ENCODE data around the gene KLRC4. TPM values are rescaled to one million over a fixed set of nuclear protein-coding genes. Genes with fewer than 3 reads are reported as not detected.
"Not testable (repeated sequence)": the region's sequence is repeated elsewhere in the genome, so short reads cannot be mapped to it uniquely, and the experiment has no call there.

KLRC4 gene
- total RNA-seq (0.37 TPM), polyA plus RNA-seq (0.23 TPM)

- no peak for DNase-seq (ENCODE audit: extremely low spot score)
- 9% methylated on average over 1 of the region's 1 CpG for WGBS
- no peaks in the 10 kb centered on the region for H3K36me3 ChIP-seq (ENCODE audit: insufficient read depth)
- H3K4me3 ChIP-seq (ENCODE audit: low read depth, low read length), result no peak within 1 kb of the TSS
- no peaks in the 10 kb centered on the region for H3K4me1 ChIP-seq (ENCODE audit: insufficient read depth)
- no peak within 1 kb of the TSS for H3K27ac ChIP-seq (ENCODE audit: low read depth)
Observed at GRCh38 chr12:10409392-10409791, at the start of gene KLRC4. KLRC4 (minus strand) TSS chr12:10409757; CDS start chr12:10409575, 182 bp downstream.

GRCh38 chr12:10457760-10458159 is 48.2 kb upstream of the KLRC4 start:
- 88% methylated on average over 3 of the region's 3 CpGs for WGBS
- Histone ChIP-seq H3K4me3 (ENCODE audit: low read depth, low read length) (no peak overlapping the region), H3K27ac (ENCODE audit: low read depth) (no peak overlapping the region), H3K36me3 (ENCODE audit: insufficient read depth) (no peaks in the 10 kb centered on the region), H3K4me1 (ENCODE audit: insufficient read depth) (no peaks in the 10 kb centered on the region)
- DNase-seq (ENCODE audit: extremely low spot score), result no peak

GRCh38 chr12:10456856-10457255 is 47.3 kb upstream of the KLRC4 start:
- 94% methylated on average over 2 of the region's 2 CpGs for WGBS

GRCh38 chr12:10455766-10456165 is 46.2 kb upstream of the KLRC4 start:
- 89% methylated on average over 1 of the region's 1 CpG for WGBS
- H3K36me3 ChIP-seq (ENCODE audit: insufficient read depth), result no peaks in the 10 kb centered on the region
- no peak for DNase-seq (ENCODE audit: extremely low spot score)
- H3K4me3 ChIP-seq (ENCODE audit: low read depth, low read length), result no peak overlapping the region
- no peak overlapping the region for H3K27ac ChIP-seq (ENCODE audit: low read depth)
- no peaks in the 10 kb centered on the region for H3K4me1 ChIP-seq (ENCODE audit: insufficient read depth)

More at GRCh38 chr12:10456856-10457255, 47.3 kb upstream of the KLRC4 start:
- H3K4me3 ChIP-seq (ENCODE audit: low read depth, low read length), result no peak overlapping the region
- no peaks in the 10 kb centered on the region for H3K4me1 ChIP-seq (ENCODE audit: insufficient read depth)
- DNase-seq (ENCODE audit: extremely low spot score), result no peak
- no peaks in the 10 kb centered on the region for H3K36me3 ChIP-seq (ENCODE audit: insufficient read depth)
- no peak overlapping the region for H3K27ac ChIP-seq (ENCODE audit: low read depth)

GRCh38 chr12:10454531-10454930 is 45.0 kb upstream of the KLRC4 start:
- no peaks in the 10 kb centered on the region for H3K36me3 ChIP-seq (ENCODE audit: insufficient read depth)
- WGBS, result 79% methylated on average over 1 of the region's 1 CpG
- H3K4me3 ChIP-seq (ENCODE audit: low read depth, low read length), result no peak overlapping the region
- H3K27ac ChIP-seq (ENCODE audit: low read depth), result no peak overlapping the region
- DNase-seq (ENCODE audit: extremely low spot score), result no peak
- no peaks in the 10 kb centered on the region for H3K4me1 ChIP-seq (ENCODE audit: insufficient read depth)

GRCh38 chr12:10453156-10453555 is 43.6 kb upstream of the KLRC4 start, which contains the start of gene KLRC1:
KLRC1 (minus strand) TSS chr12:10453377; CDS start chr12:10451156, 2,221 bp downstream.
- H3K27ac ChIP-seq (ENCODE audit: low read depth), result no peak within 1 kb of the TSS
- H3K36me3 ChIP-seq (ENCODE audit: insufficient read depth), result no peaks in the 10 kb centered on the region
- WGBS, result 52% methylated on average over 2 of the region's 2 CpGs
- DNase-seq (ENCODE audit: extremely low spot score), result no peak
- no peak within 1 kb of the TSS for H3K4me3 ChIP-seq (ENCODE audit: low read depth, low read length)
- H3K4me1 ChIP-seq (ENCODE audit: insufficient read depth), result no peaks in the 10 kb centered on the region

- H3K36me3 ChIP-seq (ENCODE audit: insufficient read depth), result no peaks in the 10 kb centered on the region
- H3K4me1 ChIP-seq (ENCODE audit: insufficient read depth), result no peaks in the 10 kb centered on the region
- H3K27ac ChIP-seq (ENCODE audit: low read depth), result no peak overlapping the region
- WGBS, result 90% methylated on average over 4 of the region's 4 CpGs
- no peak for DNase-seq (ENCODE audit: extremely low spot score)
- H3K4me3 ChIP-seq (ENCODE audit: low read depth, low read length), result no peak overlapping the region
Observed at GRCh38 chr12:10448236-10448635, 38.7 kb upstream of the KLRC4 start.

- 77% methylated on average over 5 of the region's 5 CpGs for WGBS
- H3K4me1 ChIP-seq (ENCODE audit: insufficient read depth); H3K4me3 ChIP-seq (ENCODE audit: low read depth, low read length); DNase-seq (ENCODE audit: extremely low spot score); H3K27ac ChIP-seq (ENCODE audit: low read depth); H3K36me3 ChIP-seq (ENCODE audit: insufficient read depth): not testable (repeated sequence)
Observed at GRCh38 chr12:10446052-10446451, 36.5 kb upstream of the KLRC4 start.

- not testable (repeated sequence) for H3K4me1 ChIP-seq (ENCODE audit: insufficient read depth); H3K27ac ChIP-seq (ENCODE audit: low read depth); H3K4me3 ChIP-seq (ENCODE audit: low read depth, low read length); H3K36me3 ChIP-seq (ENCODE audit: insufficient read depth); DNase-seq (ENCODE audit: extremely low spot score)
- 89% methylated on average over 8 of the region's 8 CpGs for WGBS
Observed at GRCh38 chr12:10441144-10441543, 31.6 kb upstream of the KLRC4 start.

GRCh38 chr12:10439608-10440274 is 30.2 kb upstream of the KLRC4 start:
- not testable (repeated sequence) for H3K36me3 ChIP-seq (ENCODE audit: insufficient read depth); H3K4me1 ChIP-seq (ENCODE audit: insufficient read depth); DNase-seq (ENCODE audit: extremely low spot score); H3K27ac ChIP-seq (ENCODE audit: low read depth); H3K4me3 ChIP-seq (ENCODE audit: low read depth, low read length)
- WGBS, result 57% methylated on average over 2 of the region's 2 CpGs

GRCh38 chr12:10437601-10438000 is 28.0 kb upstream of the KLRC4 start:
- H3K4me1 ChIP-seq (ENCODE audit: insufficient read depth), result not testable (repeated sequence)

GRCh38 chr12:10435816-10436215 is 26.3 kb upstream of the KLRC4 start, which contains the start of gene KLRC2:
KLRC2 (minus strand) TSS chr12:10436010; CDS start chr12:10435986, 24 bp downstream.
- H3K36me3 ChIP-seq (ENCODE audit: insufficient read depth); H3K4me3 ChIP-seq (ENCODE audit: low read depth, low read length); DNase-seq (ENCODE audit: extremely low spot score); H3K4me1 ChIP-seq (ENCODE audit: insufficient read depth); H3K27ac ChIP-seq (ENCODE audit: low read depth): not testable (repeated sequence)
- 19% methylated on average over 3 of the region's 3 CpGs for WGBS

More at GRCh38 chr12:10437601-10438000, 28.0 kb upstream of the KLRC4 start:
- DNase-seq (ENCODE audit: extremely low spot score); H3K36me3 ChIP-seq (ENCODE audit: insufficient read depth); H3K27ac ChIP-seq (ENCODE audit: low read depth); H3K4me3 ChIP-seq (ENCODE audit: low read depth, low read length): not testable (repeated sequence)
- WGBS, result 45% methylated on average over 2 of the region's 2 CpGs

- not testable (repeated sequence) for H3K4me1 ChIP-seq (ENCODE audit: insufficient read depth); H3K36me3 ChIP-seq (ENCODE audit: insufficient read depth); H3K4me3 ChIP-seq (ENCODE audit: low read depth, low read length); H3K27ac ChIP-seq (ENCODE audit: low read depth); DNase-seq (ENCODE audit: extremely low spot score)
- WGBS, result 88% methylated on average over 4 of the region's 4 CpGs
Observed at GRCh38 chr12:10430623-10431022, 21.1 kb upstream of the KLRC4 start.

GRCh38 chr12:10425938-10426337 is 16.4 kb upstream of the KLRC4 start:
- not testable (repeated sequence) for H3K4me3 ChIP-seq (ENCODE audit: low read depth, low read length); H3K27ac ChIP-seq (ENCODE audit: low read depth); H3K4me1 ChIP-seq (ENCODE audit: insufficient read depth); H3K36me3 ChIP-seq (ENCODE audit: insufficient read depth); DNase-seq (ENCODE audit: extremely low spot score)
- WGBS, result 87% methylated on average over 8 of the region's 8 CpGs

Data from urinary bladder (tissue), 4 donors.